ENCODE measurements around the gene MRTFA. TPM values are rescaled to one million over a fixed set of nuclear protein-coding genes. Genes with fewer than 3 reads are reported as not detected.
A peak's percentile ranks its signal among the peaks of the same experiment; 100 is the strongest.

MRTFA gene
- total RNA-seq, 4 donors from 2014 or later: 81.6 to 109 (median 94.5) TPM

- H3K4me3 ChIP-seq: no peak overlapping the region
- H3K27ac ChIP-seq: peak overlapping the region; percentile 58
- DNase-seq (ENCODE audit: low spot score in 2 of 2): no peak
- H3K36me3 ChIP-seq: no peaks in the 10 kb centered on the region
- no peaks in the 10 kb centered on the region for H3K27me3 ChIP-seq
- TF ChIP-seq POLR2A (IDR thresholded peaks at IDR 0.05) (no peak), CTCF (IDR thresholded peaks at IDR 0.05) (no peak), EP300 (IDR thresholded peaks at IDR 0.05) (no peak), POLR2AphosphoS5 (IDR thresholded peaks at IDR 0.05) (no peak)
- H3K4me1 ChIP-seq: peaks cover 23% of the 10 kb centered on the region
- no peaks in the 10 kb centered on the region for H3K9me3 ChIP-seq
Observed at GRCh38 chr22:40499209-40499623, 137.3 kb downstream of the MRTFA start.

DNA sequence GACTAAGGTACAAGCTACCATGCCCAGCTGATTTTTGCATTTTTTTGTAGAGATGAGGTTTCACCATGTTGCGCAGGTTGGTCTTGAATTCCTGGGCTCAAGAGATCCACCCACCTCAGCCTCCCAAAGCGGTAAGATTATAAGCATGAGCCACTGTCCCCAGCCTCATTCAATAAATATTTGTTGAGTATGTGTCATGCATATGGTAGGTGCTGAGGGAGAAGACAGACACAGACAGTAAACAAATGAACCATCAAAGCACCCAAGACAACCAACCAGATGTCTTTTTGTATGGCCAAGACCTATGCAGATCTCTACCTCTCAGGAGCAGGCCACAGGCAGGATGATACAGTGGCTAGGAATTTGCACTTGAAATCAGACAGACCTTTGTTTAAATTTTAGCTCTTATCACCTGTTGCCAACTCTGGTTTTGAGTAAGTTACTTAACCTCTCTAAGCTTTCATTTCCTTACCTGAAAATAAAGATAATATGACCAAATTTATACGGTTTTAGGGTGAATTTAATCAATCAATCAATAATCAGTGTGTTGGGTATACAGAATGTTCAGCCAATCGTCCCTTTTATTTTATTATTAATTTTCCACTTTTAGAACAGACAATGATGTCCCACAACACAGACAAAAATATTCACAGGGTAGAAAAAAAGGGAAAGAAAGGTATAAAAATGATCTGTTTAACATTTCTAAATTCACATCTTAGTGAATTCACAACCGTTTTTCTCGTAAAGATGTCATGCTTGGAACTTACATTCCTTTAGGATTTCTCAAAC lies 137.9 kb downstream of the MRTFA start:
- no peak for DNase-seq (ENCODE audit: low spot score in 2 of 2)
- no peaks in the 10 kb centered on the region for H3K27me3 ChIP-seq
- no peaks in the 10 kb centered on the region for H3K9me3 ChIP-seq
- H3K4me1 ChIP-seq: peaks cover 23% of the 10 kb centered on the region
- peak overlapping the region; percentile 58 for H3K27ac ChIP-seq
- H3K4me3 ChIP-seq: no peak overlapping the region
- H3K36me3 ChIP-seq: no peaks in the 10 kb centered on the region
- WGBS: 54% methylated on average over 6 of the region's 6 CpGs
- TF ChIP-seq POLR2A (IDR thresholded peaks at IDR 0.05) (no peak), EP300 (IDR thresholded peaks at IDR 0.05) (no peak), CTCF (IDR thresholded peaks at IDR 0.05) (no peak), POLR2AphosphoS5 (IDR thresholded peaks at IDR 0.05) (no peak)

DNA sequence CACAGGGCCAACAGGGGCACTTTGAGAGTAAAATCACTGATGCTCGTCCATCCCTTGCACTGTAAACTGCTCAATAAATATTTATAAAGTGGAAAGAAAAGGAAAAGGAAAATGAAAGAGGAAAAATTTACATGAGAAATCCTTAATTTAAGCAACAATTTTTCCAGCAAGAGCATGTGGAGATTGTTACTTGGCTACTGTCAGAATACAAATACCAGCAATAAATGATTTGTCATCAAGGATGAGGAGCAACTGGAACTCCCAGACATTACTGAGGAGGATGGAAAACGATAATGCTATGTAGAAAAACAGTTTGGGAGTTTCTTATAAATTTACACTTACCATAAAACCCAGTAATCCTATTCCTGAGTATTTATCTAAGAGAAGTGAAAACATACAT lies 143.1 kb downstream of the MRTFA start:
- TF ChIP-seq CTCF (IDR thresholded peaks at IDR 0.05) (no peak), POLR2AphosphoS5 (IDR thresholded peaks at IDR 0.05) (no peak), EP300 (IDR thresholded peaks at IDR 0.05) (no peak)
- Histone ChIP-seq H3K27ac (no peak overlapping the region), H3K36me3 (no peaks in the 10 kb centered on the region), H3K9me3 (no peaks in the 10 kb centered on the region), H3K4me1 (peaks cover 35% of the 10 kb centered on the region), H3K27me3 (no peaks in the 10 kb centered on the region), H3K4me3 (no peak overlapping the region)
- no peak for DNase-seq (ENCODE audit: low spot score in 2 of 2)
- 63% methylated on average over 2 of the region's 2 CpGs for WGBS

DNA sequence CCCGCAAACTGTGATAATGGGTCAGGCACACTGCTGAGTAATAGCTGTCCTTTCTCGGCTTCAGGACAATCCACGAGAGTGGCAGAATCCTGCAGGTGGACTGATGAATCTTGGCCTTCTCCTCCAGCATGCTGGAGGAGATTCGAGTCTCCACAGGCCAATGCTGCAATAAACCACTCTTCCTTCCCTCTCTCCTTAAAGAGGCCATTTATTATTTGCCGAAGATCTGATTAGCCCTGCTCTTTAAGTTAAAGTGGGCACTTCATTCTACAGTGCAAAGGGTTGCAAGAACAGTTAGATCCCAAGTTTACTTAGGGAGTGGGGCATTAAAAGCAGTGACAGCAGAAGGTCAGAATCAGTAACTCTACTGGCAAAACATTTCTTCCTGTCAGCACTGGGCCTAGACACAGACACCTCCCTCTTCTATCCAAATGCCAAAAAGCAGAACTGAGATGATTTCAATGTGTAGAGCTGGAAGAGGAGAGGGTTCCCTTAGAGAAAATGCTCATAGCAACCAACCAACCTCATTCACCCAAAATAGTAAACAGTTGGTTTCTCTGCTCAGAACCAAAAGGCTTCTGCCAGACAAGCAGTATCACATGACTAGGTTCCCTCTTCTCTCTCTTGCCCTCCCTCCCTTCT lies 144.4 kb downstream of the MRTFA start:
- peaks cover 45% of the 10 kb centered on the region for H3K4me1 ChIP-seq
- no peaks in the 10 kb centered on the region for H3K27me3 ChIP-seq
- no peak for DNase-seq (ENCODE audit: low spot score in 2 of 2)
- no peak overlapping the region for H3K4me3 ChIP-seq
- peak overlapping the region; percentile 36 for H3K27ac ChIP-seq
- WGBS: 29% methylated on average over 5 of the region's 5 CpGs
- H3K36me3 ChIP-seq: no peaks in the 10 kb centered on the region
- no peak for TF ChIP-seq POLR2A (IDR thresholded peaks at IDR 0.05)
- peak in 1 of 3 donors; percentile 15 for TF ChIP-seq POLR2AphosphoS5 (IDR thresholded peaks at IDR 0.05)
- no peak for TF ChIP-seq CTCF (IDR thresholded peaks at IDR 0.05)
- TF ChIP-seq EP300 (IDR thresholded peaks at IDR 0.05): no peak
- H3K9me3 ChIP-seq: no peaks in the 10 kb centered on the region

GRCh38 chr22:40487663-40488249 lies 148.8 kb downstream of the MRTFA start:
- Histone ChIP-seq H3K4me1 (peaks cover 63% of the 10 kb centered on the region), H3K36me3 (no peaks in the 10 kb centered on the region), H3K9me3 (no peaks in the 10 kb centered on the region), H3K27me3 (no peaks in the 10 kb centered on the region), H3K4me3 (no peak overlapping the region), H3K27ac (no peak overlapping the region)
- TF ChIP-seq CTCF (IDR thresholded peaks at IDR 0.05) (peak; percentile 44 to 72), POLR2AphosphoS5 (IDR thresholded peaks at IDR 0.05) (no peak), POLR2A (IDR thresholded peaks at IDR 0.05) (no peak), EP300 (IDR thresholded peaks at IDR 0.05) (no peak)
- WGBS: 40% methylated on average over 3 of the region's 3 CpGs
- no peak for DNase-seq (ENCODE audit: low spot score in 2 of 2)
